ENCODE measurements around the gene USP53.
"Not testable (repeated sequence)": the region's sequence is repeated elsewhere in the genome, so short reads cannot be mapped to it uniquely, and the experiment has no call there.

USP53 gene

DNA sequence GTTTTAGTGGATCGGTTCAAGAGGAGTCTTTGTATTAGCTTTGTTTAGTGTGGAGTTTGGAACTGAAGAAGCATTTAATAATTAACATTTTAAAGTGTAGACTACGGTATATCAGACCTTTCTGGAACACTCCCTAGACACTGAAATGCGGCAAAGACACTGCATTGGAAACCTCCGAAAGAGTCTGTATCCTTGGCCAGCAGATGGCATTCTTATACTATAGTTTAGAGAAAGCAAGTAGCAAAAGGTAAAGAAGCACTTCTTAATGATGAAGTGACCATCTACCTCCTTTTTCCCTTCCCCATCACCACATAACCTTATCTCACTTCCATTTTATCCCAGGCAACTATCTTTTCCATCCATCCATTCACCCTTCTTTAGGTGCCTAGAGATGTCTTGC, 101.8 kb downstream of the USP53 start:
- in situ Hi-C loops (cut with MboI; ENCODE audit: low sequenced_read_pairs) = no loop called here

DNA sequence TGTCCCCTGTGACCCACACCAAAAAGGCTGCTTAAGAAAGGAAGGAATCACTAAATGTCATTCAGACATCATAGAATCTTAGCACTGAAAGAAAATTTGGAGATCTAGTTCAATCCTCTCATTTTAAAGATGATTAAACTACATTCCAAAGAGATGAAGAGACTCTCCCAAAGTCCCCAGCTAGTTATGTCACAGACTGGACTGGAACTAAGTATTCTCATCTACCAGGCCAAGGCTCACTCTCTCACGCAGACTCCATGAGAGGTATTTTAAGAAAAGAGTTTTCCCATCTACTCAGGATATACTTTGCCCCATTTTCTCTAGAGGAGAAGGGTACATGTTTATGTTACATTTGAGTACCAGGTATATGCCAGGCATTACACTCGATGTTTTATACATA, 102.5 kb downstream of the USP53 start:
- in situ Hi-C loops (cut with MboI; ENCODE audit: low sequenced_read_pairs) = no loop called here

DNA sequence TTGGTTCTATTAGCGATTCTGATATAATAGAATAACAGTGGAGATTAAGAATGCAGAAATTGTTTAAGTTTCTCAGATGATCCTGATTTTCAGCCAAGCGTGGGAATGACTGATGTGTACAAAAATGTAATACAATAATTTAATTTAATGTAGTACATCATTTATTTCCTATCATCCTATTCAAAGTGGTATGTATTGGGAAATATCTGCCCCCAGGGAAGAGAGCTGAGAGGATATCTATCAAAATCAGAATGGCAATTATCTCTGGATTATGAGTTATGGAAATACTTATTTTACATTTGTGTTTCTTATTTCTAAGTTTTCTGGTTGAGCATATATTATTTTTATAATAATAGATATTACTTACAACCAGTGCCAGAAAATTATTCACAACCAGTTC, 105.5 kb downstream of the USP53 start:
- in situ Hi-C loops (cut with MboI; ENCODE audit: low sequenced_read_pairs) = no loop called here

DNA sequence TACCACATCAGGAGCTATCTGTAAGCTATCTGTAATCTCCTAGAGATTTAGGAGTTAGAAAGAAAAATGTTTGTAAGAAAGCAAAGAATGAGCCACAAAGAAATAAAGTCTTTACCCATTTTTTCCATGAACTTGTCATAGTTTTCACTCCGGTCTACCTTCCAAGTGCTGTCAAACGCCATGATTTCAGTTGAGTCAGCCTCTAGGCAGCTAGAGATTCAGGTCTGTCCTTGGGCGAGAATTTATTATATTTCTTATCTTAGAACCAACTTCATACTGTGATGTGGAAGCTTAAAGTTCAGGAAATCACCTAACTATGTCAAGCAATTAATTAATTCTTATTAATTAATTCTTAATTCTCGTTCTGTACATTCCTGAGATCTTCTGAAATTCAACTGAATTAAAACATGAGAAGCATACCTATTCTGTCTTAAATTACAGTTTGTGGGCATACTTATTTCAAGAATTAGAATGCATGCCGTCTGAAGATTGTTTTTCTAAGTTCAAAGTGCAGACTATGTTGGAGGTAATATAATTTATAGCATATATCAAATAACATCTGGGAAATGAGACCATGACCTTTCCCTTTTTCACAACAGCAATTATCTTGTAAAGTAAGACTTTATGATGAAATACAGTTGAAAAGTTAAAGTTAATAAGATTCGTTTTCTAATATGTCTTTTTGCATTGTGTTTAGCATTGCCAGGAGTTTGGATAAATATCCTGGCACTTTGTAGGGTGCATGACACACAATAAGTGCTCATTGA, 109.6 kb downstream of the USP53 start, which contains the start of gene FABP2:
FABP2 (minus strand) TSS at position 218 of the 767 bp plus-strand sequence; CDS start at position 182, 36 bp downstream.
- in situ Hi-C loops (cut with MboI; ENCODE audit: low sequenced_read_pairs) = no loop called here

DNA sequence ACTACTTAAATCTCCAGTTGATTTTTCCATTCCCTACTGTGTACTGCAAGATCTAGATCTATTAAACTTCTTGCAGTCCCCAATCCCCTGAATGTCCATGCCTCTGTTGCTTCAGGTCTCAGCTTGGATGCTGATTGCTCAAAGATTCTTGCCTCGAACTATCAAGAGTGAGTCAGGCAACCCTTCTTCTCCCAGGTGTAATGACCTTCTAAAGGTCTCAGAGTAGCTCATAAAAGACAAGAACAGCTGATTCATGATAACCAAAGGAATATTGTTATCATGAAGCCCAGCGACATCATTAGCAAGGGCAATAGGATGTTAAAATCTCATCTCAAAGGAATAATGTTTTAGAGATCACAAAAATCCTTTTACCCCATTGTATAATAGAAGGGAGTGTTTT, 116.2 kb downstream of the USP53 start:
- in situ Hi-C loops (cut with MboI; ENCODE audit: low sequenced_read_pairs) = no loop called here

DNA sequence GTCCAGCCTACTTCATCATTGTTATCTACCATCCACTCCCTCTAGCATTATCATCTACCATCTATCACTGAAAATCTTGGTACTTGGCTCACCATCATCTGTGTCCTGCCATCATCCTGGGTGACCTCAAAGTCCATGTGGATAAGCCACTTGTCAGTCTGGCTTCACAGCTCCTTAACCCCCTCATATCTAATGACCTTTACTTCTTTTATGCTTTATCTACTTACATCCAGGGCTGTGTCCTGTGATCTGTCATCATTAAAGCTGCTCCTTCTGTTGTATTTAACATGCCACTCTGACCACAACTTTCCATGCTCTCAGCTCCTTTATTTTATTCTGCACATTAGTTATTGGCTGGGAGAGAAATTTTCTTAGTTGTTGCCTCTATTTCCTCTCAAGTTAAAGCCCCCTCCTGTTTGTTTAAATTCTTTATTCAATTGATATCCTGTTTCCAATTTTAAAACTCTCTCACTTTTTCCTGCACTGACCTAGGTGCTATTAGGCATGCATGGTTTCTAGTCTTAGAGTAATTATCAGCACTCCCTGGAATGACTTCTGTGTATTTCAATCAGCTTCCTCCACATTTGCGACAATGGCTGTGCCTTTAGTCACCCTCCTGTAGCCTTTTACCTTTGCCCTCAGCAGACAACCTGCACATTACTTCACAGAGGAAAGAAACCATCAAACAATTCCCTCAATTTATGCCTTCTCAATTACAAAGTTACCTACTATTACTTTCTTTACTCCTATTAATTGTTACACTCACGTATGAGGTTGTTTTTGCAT, 117.5 kb downstream of the USP53 start:
- in situ Hi-C loops (cut with MboI; ENCODE audit: low sequenced_read_pairs) = no loop called here

DNA sequence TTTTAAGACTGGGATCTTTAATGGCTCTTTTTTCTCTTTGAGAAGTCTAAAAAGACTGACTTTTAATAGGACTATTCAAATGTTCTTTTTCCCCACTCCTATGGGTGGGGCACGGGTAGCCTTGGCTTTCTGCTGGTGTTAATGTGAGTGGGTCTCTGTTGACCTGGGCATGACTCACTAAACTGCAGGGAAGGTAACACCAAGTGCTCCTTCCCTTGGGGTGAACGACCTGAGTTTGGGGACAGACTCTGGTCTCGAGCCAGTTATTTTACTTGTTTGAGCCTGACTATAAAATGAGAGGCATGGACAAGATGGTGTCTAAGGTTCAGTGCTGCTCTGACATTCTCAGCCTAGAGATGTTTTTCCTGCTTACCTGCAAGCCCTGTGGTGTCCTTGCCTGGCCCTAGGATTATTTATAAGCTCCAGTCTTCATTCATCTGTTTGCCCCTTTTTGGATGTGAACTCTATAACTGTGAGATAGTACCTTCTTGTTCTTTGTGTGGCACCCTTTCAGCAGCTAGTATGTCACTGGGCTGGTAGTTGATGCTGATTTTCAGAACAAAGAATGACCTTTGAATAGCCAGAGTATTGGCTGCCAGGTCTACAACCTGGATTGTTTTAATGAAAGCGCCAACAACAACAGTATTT, 123.9 kb downstream of the USP53 start:
- in situ Hi-C loops (cut with MboI; ENCODE audit: low sequenced_read_pairs) = not testable (repeated sequence)

DNA sequence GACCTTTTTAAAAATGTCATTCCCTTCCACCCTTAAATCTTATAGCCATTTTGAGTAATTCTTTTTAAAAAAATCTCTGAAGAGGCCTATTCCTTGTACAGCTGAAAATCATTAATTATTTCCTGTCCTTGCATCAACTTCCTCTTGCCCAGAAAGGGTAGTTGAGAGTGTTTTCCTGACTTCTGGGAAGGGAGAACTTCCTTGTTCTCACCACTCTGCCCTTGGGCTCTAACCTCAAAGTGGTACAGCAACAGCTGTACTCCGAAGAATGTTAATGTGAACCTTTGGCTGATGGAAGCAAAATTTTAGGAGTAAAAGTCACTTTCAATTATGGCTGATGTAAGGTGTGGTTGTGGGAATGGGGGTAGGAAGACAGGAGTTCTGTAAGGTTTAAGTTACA, 124.5 kb downstream of the USP53 start:
- in situ Hi-C loops (cut with MboI; ENCODE audit: low sequenced_read_pairs) = no loop called here

DNA sequence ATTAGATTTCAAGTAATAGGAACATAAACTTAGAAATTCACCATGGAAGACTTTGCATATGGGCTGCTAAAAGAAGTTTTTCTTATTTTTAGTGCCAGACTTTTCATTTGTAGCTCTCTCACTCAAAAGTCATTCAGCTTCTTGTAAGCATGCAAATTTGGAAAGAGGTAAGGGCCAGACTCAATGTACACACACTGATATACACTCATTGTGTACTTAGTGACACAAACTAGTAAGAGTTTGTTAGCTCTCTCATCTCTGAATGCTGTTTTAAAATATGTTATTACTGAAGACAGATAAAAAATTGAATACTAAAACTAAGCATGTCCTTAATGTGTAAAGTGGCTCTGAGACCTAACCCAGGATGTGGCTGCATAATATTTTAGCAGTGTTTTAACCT, 127.4 kb downstream of the USP53 start:
- in situ Hi-C loops (cut with MboI; ENCODE audit: low sequenced_read_pairs) = not testable (repeated sequence)

DNA sequence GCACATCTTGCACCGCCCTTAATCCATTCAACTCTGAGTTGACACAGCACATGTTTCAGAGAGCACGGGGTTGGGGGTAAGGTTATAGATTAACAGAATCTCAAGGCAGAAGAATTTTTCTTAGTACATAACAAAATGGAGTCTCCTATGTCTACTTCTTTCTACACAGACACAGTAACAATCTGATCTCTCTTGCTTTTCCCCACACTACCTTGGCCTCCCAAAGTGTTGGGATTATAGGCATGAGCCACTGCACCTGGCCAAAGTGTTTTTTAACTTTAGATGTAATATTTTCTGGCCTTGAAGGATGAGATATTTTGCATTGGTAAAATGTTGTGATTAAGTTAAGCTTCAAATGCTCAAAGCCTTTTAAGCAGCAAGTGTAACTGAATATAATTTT, 130.8 kb downstream of the USP53 start:
- in situ Hi-C loops (cut with MboI; ENCODE audit: low sequenced_read_pairs) = not testable (repeated sequence)

Data from HL-60/S4 treated with phorbol 12-myristate 13-acetate at 8.2 ng/mL for 4 days and 3 days (cell line).